NCI-H187 treated with DMSO at 0.1 percent for 48 hours (cell line): Measurements from ENCODE around the gene MED27.

Experiments
- DNase-seq: peaks from one replicate; lab custom pipeline; 2025; lab: John Stamatoyannopoulos, UW

Gene MED27

GRCh38 chr9:131810351-131811170 lies 269.1 kb downstream of the MED27 start:
- DNase-seq: no peak
